Bladder microvascular endothelial cell (primary cell): Measurements from ENCODE around the gene OOSP4A. TPM values are rescaled to one million over a fixed set of nuclear protein-coding genes. Genes with fewer than 3 reads are reported as not detected.

Source experiments
- total RNA-seq: library from RNA; depleted of rRNA; stranded (reverse); fragments of >200 nt; gene quantifications from 2 replicates; pipeline ENCODE4 v1.2.3, GENCODE V29; 2014

OOSP4A gene
- not detected in 2 replicates for total RNA-seq

GRCh38 chr11:59963733-59964132 lies at the start of gene OOSP4A:
Gene OOSP4A, plus strand, starts transcription at chr11:59964033. Its CDS starts 0 bp downstream, at chr11:59964033.

GRCh38 chr11:59938132-59938531 lies 25.7 kb upstream of the OOSP4A start, which contains the start of gene OOSP1:
Gene OOSP1, plus strand, starts transcription at chr11:59938432. Its CDS starts 23 bp downstream, at chr11:59938455.

GRCh38 chr11:60016881-60017280 lies 53.0 kb downstream of the OOSP4A start, which contains the start of gene OOSP4B:
Gene OOSP4B, plus strand, starts transcription at chr11:60017181.

Other genes starting within 250 kb of the OOSP4A start
- gene STX3, start 208.7 kb upstream of the OOSP4A start, total RNA-seq = 46.1 and 101 TPM in 2 replicates
- 25.5 and 34.2 TPM in 2 replicates for gene MRPL16, start 153.3 kb upstream of the OOSP4A start, total RNA-seq
- not detected in 2 replicates for gene CBLIF, start 118.5 kb upstream of the OOSP4A start, total RNA-seq
- gene TCN1, start 97.5 kb upstream of the OOSP4A start, total RNA-seq = not detected in 2 replicates
- not detected in 2 replicates for gene OOSP3, start 85.3 kb upstream of the OOSP4A start, total RNA-seq
- not detected in 2 replicates for gene OOSP1, start 25.6 kb upstream of the OOSP4A start, total RNA-seq
- not detected in 2 replicates for gene OOSP4B, start 53.1 kb downstream of the OOSP4A start, total RNA-seq
- not detected in 2 replicates for gene OOSP2, start 76.4 kb downstream of the OOSP4A start, total RNA-seq
- gene MS4A3, start 92.6 kb downstream of the OOSP4A start, total RNA-seq = not detected in 2 replicates
- not detected in 2 replicates for gene MS4A2, start 124.6 kb downstream of the OOSP4A start, total RNA-seq
- 0.65 and 0.88 TPM in 2 replicates for gene MS4A6A, start 219.1 kb downstream of the OOSP4A start, total RNA-seq